Cerebellar cortex (tissue), 1 donor: ENCODE measurements around the gene TSC22D1.
"Not testable (repeated sequence)": the region's sequence is repeated elsewhere in the genome, so short reads cannot be mapped to it uniquely, and the experiment has no call there.

ENCODE experiments used
- DNase-seq: peaks from one replicate; pipeline ENCODE4 v3.0.0-alpha.2; 2015; ENCODE audit warnings: low spot score

TSC22D1 gene

DNA sequence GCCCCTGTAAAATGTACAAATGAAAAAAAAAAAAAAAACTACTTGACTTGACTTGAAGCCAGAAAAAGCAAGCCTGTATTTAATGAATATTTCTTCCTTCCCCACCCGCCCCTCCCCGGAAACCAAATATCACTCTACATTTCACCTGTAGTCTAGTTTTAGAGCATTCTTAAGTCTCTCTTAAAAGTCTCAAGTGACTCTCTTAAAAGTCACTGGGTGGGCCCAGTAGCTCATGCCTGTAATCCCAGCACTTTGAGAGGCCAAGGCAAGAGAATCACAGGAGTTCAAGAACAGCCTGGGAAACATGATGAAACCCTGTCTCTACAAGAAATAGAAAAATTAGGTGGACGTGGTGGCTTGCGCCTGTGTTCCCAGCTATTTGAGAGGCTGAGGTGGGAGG is 72.0 kb downstream of the TSC22D1 start:
- no peak for DNase-seq

DNA sequence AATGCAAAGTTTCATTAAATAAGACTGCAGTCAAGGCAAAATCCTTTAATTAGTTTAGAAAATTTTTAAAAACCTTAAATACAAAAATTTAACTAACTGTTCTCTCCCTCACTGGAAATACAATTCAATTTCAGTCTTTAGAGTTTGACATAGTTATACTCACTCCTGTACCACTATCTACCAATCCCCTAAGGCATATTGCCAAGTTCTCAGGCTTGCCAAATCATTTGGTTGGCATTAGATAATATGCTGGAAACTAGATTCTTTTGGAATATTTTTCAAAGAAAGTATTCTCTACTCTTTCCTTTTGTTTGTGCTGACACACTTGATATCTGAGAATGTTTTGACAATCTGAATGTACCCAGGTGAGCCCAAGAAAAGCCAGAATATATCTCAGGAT is 77.2 kb downstream of the TSC22D1 start:
- peak; percentile 32 for DNase-seq

DNA sequence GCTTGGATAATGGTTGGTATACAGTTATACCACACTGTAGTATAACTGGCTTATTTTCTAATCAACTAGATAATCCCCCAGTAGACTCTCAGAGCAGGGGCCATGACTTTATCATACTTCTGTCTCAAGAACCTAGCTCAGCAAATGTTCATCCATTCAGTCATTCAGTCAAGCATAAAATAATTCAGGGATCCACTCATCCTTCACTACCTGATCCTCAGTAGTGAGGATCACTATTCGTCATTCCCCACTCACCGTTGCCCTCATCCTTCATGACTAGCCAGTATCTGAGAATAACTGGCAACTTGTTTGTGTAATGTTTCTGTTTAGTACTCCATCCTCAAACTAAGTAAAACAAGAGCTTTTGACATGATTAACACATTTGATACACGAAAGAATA is 77.6 kb downstream of the TSC22D1 start:
- no peak for DNase-seq

DNA sequence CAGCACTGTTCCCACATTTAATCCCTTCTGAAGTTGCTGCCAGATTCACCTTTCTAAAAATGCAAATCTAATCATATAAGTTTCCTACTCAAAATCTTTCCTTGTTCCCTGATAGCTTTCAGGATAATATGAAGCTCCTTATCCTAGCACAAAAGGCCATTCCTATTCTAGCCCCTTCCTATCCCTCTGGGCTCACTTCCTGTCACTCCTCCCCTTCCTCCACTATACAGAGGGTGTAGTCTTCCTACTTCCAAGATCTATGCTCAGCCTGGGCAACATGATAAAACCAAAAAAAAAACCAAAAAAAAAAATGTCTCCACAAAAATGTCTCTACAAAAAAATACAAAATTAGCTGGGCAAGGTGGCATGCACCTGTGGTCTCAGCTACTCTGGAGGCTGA is 78.3 kb downstream of the TSC22D1 start:
- no peak for DNase-seq

DNA sequence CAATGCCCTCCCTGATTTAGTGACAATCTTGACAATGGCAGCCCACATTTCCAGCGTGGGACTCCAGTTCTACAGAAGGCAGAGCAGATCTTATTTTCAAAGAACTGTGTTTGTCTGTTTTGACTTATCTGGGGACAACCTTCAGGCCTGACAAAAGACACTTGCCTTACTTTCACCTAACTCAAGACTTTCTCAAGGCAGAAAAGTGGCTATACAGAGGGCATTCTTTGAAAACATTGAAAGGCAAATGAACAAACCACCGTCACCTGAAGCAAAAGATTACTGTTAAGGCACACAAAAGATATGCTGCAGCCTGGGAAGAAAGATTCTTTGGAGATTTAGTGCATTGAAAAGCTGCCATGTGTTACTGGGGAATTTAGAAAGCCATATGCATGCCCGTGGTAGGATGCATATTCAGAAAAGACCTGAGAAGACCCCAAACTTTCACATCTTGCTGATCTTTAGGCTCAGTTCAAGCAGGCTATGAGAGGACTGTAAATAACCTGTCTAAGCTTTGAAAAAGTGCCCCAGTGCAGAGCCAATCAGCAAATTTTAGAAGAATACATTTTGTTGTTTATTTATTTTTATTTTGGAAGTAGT is 82.8 kb downstream of the TSC22D1 start:
- no peak for DNase-seq

DNA sequence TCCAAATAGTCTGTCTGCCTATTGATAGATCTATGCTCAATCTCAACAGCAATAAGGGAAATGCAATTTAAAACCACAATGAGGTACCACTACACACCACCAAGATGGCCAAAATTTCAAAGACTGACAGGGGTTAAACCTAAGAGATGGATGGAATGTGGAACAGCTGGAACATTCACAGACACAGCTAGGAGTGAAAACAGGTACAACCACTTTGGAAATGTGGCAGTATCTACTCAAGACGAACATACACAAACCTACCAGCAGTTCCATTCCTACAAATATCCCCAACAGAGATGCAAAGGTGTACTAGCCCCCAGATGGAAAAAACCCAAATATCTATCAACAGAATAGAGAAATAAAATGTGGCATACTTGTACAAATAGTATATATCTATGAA is 86.4 kb downstream of the TSC22D1 start:
- no peak for DNase-seq

DNA sequence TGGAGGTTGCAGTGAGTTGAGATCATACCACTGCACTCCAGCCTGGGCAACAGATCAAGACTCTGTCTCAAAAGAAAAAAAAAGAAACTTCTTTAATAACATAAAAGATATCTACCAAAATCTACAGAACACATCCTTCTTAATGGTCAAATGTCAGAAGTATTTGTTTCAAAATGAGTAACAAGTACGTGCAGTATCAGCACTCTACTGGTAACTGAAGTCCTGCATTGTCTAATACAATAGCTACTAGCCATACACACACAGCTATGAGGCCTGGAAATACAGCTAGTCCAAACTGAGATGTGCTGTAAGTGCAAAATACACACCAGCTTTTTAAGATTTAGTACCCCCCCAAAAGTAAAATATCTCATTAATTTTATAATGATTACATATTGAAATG is 88.1 kb downstream of the TSC22D1 start:
- DNase-seq = no peak

DNA sequence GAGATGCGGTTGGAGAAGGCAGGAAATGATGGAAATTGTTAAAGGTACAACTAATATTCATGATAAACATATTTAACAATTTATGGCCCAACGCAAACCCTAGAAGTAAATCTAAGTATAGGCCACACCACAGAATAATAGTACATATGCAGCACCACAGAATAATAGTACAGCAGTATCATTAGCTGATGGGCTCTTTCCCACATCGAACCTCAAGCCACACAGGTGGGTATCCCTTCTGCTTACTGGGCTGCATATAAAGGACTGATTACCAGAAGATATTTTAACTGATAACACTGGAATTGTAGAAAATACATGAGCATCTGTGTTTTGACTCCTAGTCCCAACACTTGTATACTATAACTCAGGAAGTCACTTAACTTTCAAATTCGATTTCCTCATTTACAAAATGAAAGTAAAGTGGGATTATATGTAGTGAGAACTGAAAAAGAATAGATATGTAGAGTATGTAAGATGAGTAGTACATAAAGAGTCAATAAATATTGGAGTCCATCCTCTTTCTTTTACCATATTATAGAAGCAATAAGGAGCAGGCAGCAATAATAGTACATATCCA is 91.5 kb downstream of the TSC22D1 start:
- DNase-seq = no peak

DNA sequence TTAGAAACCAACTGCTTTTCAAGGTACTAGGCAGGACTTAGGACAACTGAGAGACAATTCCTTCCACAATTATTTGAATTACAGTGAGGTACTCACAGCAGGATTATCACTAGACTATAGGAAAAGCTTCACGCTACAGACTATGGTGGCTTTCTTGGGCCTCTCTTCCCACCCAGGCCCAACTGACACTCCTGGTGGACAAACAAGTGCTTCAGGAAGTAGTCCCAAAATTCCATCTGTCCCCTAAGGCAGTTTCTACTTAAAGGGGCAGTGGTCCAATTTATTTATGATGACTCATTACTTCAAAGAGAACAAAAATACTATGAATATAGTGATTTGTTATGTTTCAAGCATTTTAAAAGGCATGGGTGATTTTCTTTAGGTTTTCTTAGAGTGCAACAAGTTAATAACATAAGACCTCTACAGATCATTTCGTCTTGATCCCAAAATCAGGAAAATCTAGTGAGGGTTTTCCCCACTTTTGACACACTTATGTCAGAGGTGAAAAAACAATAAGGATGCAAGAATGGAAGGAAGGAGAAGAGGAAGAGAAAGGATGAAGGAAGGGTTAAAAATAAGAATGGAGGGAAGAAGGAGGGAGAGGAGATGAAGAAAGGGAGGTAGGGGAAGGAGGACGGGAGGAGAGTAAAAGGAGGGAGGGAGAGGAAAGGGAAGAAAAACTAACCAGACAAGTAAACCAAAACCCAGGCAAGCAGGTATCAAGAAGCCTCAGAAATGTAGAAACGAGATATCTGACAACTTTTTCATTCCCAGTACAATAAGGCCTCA is 101.8 kb downstream of the TSC22D1 start:
- DNase-seq = peak; percentile 27

DNA sequence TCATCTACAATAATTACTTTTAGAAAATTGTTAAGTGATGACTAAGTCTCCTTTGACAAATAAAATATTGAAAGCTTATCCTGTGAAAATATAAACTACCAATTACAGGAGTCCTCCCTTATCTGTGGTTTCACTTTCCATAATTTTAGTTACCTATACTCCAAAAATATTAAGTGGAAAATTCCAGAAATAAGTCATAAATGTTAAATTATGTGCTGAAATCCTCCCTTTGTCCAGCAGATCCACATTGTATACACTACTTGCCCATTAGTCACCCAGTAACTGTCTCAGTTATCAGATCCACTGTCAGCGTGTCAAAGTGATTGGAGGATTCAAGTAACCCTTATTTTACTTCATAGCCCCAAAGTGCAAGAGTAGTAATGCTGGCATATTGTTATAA is 104.4 kb downstream of the TSC22D1 start:
- DNase-seq = no peak

DNA sequence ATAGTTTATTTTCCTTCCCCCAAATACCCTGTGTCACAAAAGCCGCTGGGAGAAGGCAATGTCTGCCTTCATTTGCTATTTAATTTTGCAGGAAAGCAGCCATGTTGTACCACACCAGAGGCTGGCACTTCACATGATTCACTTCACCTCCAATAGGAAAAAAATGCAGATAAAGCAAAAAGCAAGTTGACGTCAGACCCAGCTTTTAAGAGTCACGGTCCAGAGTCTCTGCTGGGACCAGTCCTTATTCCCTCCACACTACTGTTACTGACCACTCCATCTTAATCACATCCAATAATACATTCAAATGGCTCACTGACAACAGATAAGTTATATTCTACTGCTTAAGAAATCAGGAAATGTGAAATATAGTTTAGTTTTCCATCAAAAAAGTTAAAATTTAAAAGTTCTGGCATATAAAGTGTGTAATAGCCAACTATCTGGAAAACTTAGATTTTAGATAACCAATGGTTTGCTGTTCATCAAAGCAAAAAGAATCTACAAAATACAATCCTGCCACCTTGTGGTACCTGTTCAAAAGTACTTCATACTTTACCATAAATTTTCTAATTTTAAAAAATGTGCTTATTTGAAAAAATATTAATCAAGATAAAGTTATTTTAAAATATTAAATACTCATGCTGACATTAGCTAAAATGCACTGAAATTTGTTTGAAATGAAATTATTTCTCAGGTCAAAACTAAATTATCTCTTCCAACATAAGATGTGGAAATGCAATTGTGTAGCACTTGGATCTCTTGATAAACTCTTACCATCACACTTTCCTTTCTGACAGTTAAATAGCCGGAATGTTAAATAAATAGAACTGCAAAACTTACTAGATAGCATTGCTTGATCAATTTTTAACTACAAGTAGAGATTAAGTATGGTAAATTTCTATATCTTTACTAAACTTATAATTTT is 105.2 kb downstream of the TSC22D1 start:
- DNase-seq = peak; percentile 51

DNA sequence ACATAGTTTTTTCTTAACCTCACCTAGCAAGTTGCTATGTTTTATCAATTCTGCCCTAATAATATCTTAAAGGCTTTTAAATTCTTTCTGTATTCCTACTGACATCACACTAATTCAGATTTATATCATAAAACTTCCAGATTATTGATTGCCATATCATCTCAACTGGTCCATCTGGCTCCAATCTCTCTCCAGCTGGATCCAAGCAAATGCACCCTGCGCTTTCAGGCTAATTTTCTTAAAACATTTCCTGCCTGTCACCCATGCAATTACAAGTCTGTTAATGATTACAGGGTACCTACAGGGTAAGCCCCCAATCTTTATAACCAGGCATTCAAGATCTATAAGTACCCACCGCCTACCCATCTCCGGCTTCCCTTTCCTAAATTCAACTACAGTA is 107.3 kb downstream of the TSC22D1 start:
- DNase-seq = no peak

DNA sequence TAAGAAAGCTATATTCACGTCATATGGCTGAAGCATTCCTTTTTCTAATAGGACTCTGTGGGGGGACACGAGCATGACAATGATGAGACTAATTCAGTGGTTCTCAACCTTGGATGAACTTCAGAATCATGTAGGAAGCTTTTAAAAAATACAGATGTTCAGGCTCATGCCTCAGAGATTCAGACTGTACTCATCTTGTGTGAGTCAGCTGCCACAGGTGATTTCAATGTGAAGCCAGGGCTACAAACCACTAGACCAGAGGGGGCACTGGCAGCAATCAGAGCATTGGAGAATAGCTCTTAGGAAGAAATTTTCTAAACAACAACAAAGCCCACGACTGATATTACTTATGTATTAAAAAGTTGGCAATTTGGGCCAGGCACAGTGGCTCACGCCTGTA is 110.8 kb downstream of the TSC22D1 start:
- DNase-seq = no peak

DNA sequence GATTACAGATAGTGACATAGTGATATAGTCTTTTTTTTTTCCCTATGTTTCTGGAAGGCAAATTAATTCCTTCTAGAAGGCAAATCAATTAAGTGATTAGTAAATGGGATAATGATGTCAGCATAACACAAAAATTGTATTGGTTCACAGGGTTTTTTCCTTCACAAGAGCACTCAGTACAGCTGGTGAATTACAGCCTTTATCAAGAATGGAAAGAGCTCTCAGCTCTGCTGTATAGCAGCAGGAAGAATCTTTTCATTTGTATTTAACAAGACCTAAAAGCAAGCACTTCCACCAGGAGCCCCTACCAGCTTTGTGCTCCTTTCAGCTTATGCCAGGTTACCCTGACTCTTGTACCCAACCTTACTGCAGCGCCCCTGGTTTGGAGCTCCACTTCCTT is 111.7 kb downstream of the TSC22D1 start:
- DNase-seq = no peak

DNA sequence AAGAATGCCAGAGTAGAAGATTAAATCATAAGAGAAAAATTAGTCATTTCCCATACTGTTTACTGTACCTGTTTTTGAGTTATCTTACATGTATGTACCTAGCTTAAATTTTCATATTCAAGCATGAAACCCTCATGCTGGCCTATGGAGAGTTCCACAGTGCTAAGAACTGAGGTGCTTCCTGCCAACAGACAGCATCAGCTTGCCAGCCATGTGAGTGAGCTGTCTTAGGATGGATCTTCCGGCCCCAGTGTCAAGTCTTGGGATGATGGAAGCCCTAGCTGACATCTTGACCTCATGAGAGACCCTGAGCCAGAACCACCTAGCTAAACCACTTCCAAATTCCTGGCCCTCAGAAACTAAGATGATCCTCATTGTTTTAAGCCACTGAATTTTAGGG is 112.4 kb downstream of the TSC22D1 start:
- DNase-seq = no peak

DNA sequence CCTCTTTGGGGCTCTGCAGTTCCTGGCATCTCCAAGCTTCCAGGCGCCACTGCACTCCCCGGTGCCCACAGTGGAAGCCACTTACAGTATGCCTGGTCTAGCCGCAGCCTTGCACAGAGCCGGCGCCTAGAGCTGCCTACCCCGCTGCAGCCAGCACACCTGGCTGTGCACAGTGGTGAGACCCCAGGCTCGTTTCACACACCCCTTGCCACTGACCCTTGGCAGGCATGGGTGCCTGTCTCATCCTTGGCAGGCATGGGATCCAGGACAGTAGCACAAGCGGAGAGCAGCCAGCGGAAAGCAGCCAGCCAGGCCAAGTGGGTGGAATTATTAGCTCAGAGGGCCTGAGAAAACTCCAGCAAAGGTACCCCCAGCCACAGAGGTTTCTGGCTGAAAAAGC is 116.5 kb downstream of the TSC22D1 start:
- no peak for DNase-seq

DNA sequence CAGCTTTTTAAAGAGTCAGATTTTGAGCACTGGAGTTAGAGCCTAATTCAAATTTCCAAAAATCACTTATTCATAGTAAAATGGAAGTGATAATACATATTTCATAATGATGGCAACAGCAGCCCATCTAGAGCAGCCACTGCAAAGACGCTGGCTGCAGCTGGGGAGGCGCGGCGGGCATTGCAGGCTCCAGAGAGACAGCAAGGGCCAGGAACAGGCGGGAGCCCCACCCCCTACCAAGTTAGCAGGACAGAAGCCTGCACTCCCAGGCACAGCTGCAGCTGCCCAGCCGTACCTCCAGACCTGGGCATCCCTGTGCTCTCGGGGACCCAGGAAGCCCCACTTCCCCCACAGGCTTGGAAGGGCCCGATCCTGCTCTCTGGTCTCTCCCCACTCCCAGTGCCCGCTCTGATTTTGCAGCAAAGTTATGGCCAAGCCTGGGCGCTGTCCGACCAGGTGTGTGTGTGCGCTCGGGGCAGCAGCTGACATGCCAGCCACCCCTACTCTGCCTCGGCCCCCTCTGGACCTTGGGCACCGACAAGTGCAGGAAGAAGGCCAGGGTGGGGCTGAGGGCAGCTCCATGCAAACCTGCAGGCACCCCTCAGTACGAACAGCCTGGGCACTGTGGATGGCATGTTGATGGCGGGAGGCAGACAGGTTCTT is 117.7 kb downstream of the TSC22D1 start:
- no peak for DNase-seq

DNA sequence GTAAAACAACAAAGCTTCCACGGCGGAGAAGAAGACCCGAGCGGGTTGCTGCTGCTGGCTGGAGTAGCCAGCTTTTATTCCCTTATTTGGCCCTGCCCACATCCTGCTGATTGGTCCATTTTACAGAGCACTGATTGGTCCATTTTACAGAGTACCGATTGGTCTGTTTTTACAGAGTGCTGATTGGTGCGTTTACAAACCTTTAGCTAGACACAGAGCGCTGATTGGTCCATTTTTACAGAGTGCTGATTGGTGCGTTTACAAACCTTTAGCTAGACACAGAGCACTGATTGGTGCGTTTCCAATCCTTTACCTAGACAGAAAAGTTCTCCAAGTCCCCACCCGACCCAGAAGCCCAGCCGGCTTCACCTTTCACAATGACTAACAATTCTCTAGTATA is 119.9 kb downstream of the TSC22D1 start:
- DNase-seq = not testable (repeated sequence)

DNA sequence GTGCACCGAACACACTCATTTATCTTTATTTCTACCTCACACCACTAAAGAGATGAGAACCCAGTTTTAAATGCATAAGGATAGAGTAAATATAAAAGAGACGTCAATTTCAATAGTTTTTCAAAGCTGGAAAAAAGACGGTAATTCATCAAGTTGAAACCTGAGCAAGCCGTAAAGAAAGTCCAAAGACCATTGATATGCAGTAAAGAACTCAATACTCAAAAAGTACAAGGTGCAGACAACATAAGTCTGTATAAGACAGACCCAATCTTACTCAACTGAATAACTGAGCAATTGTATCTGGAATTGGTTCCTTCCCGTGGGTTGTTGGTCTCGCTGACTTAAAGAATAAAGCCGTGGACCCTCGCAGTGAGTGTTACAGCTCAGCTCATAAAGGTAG is 120.4 kb downstream of the TSC22D1 start:
- no peak for DNase-seq

DNA sequence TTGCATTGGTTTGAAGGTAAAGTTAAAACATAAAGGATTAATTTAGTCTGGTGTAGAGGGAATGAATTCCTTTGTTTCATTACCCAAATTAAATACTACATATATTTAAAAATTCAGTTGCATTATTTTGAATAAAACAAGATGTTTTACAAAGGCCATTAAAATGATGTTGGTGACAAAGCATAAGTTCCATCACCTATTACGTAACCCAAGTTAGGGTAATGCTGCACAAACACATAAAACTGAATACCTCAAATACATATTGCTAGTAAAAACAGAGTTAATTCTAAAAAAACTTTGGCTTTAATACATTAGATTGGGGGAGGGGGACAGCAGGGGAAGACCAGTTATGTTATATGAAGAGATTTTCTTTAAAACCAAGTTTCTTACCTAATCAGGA is 122.2 kb downstream of the TSC22D1 start:
- DNase-seq = no peak

DNA sequence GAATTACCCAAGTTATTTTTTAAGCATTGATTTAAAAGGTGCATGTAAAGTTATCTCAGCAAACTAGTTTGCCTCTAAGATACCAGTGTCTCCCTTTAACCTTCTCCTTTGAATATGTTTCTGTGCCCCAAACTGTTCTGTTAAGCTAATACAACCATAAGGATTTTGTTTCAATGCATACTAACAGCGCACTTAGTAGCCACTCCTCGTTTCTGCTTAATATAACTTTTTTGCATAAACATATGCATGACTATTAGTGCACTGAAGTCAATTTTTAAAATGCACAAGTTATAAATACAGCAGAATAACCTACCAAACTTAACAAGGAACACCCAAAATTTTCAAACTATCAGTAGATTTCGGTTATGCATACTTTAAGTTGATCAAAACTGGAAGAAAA is 123.1 kb downstream of the TSC22D1 start:
- DNase-seq = no peak

DNA sequence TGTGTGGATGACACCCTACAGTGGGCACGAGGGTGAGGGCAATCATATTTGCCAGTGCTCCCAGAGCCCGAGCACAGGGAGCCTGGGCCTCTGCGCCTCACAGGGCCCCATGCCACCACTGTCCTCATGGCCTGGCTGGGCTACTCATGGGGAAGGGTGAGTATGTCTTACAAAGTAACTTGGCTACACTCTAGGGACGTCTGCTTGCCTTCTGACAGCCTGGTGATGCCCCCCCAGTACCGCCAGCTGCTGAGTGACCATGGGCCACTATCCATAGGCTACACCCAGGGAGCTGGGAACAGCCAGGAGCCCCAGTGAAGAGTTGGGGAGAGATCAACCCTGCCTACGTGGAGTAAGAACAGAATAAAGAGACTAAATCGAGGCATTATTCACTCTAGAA is 123.7 kb downstream of the TSC22D1 start:
- no peak for DNase-seq
